Stimulated activated CD8-positive, alpha-beta memory T cell treated with anti-CD3 and anti-CD28 coated beads, Interleukin-2, amount 100 ng/mL, for 1 hour (primary cell): ENCODE results near the gene CNRIP1.

Experiments
- DNase-seq, 2 donors: peaks; one replicate each; pipeline ENCODE4 v3.0.0-alpha.2; 2020; ENCODE audit warnings: low read depth in 2 of 2

Gene CNRIP1

GRCh38 chr2:68251187-68251854 lies 68.4 kb downstream of the CNRIP1 start:
- DNase-seq, result peak; percentile 24 to 55

GRCh38 chr2:68250652-68251186 lies 69.0 kb downstream of the CNRIP1 start:
- no peak for DNase-seq

GRCh38 chr2:68250196-68250595 lies 69.6 kb downstream of the CNRIP1 start:
- DNase-seq, result no peak

- DNase-seq, result no peak
These were observed 70.9 kb downstream of the CNRIP1 start for GRCh38 chr2:68248806-68249205.

- no peak for DNase-seq
These were observed 71.4 kb downstream of the CNRIP1 start for GRCh38 chr2:68248361-68248760.

GRCh38 chr2:68246396-68246795 lies 73.4 kb downstream of the CNRIP1 start:
- no peak for DNase-seq

GRCh38 chr2:68245672-68246071 lies 74.1 kb downstream of the CNRIP1 start:
- no peak for DNase-seq

- no peak for DNase-seq
These were observed 74.7 kb downstream of the CNRIP1 start for GRCh38 chr2:68245066-68245465.

GRCh38 chr2:68244456-68244855 lies 75.3 kb downstream of the CNRIP1 start:
- no peak for DNase-seq
